ENCODE data around the gene SPA17.

The SPA17 gene

GRCh38 chr11:124663861-124664260 is 9.8 kb upstream of the SPA17 start:
- DNase-seq = no peak

- no peak for DNase-seq
Observed at GRCh38 chr11:124667601-124668000, 6.1 kb upstream of the SPA17 start.

- peak; percentile 49 for DNase-seq
Observed at GRCh38 chr11:124669193-124669592, 4.5 kb upstream of the SPA17 start.

GRCh38 chr11:124670732-124671131 is 3.0 kb upstream of the SPA17 start:
- DNase-seq = no peak

GRCh38 chr11:124672536-124673215 is 1.0 kb upstream of the SPA17 start:
- DNase-seq = no peak

GRCh38 chr11:124674168-124674517 is 439 bp downstream of the SPA17 start:
- no peak for DNase-seq

- DNase-seq = no peak
Observed at GRCh38 chr11:124674571-124674970, 867 bp downstream of the SPA17 start.

- no peak for DNase-seq
Observed at GRCh38 chr11:124676386-124676785, 2.7 kb downstream of the SPA17 start.

GRCh38 chr11:124678416-124678815 is 4.7 kb downstream of the SPA17 start:
- DNase-seq = no peak

- DNase-seq = no peak
Observed at GRCh38 chr11:124681421-124681820, 7.7 kb downstream of the SPA17 start.

GRCh38 chr11:124682443-124682842 is 8.7 kb downstream of the SPA17 start:
- DNase-seq = no peak

- DNase-seq = no peak
Observed at GRCh38 chr11:124693142-124693541, 19.4 kb downstream of the SPA17 start.

- DNase-seq = no peak
Observed at GRCh38 chr11:124699547-124699946, 25.8 kb downstream of the SPA17 start.

- DNase-seq = no peak
Observed at GRCh38 chr11:124700028-124700427, 26.3 kb downstream of the SPA17 start.

GRCh38 chr11:124707829-124708228 is 34.1 kb downstream of the SPA17 start:
- DNase-seq = no peak

GRCh38 chr11:124712392-124712791 is 38.7 kb downstream of the SPA17 start:
- no peak for DNase-seq

GRCh38 chr11:124716591-124716990 is 42.9 kb downstream of the SPA17 start:
- no peak for DNase-seq

- no peak for DNase-seq
Observed at GRCh38 chr11:124717421-124717785, 43.7 kb downstream of the SPA17 start.

- DNase-seq = peak; percentile 53
Observed at GRCh38 chr11:124717786-124718651, 44.3 kb downstream of the SPA17 start.

GRCh38 chr11:124718801-124719200 is 45.1 kb downstream of the SPA17 start:
- no peak for DNase-seq

GRCh38 chr11:124719534-124719933 is 45.8 kb downstream of the SPA17 start:
- DNase-seq = no peak

- DNase-seq = no peak
Observed at GRCh38 chr11:124722176-124722575, 48.5 kb downstream of the SPA17 start.

GRCh38 chr11:124724979-124725718 is 51.4 kb downstream of the SPA17 start:
- no peak for DNase-seq

- DNase-seq = no peak
Observed at GRCh38 chr11:124725719-124726105, 52.0 kb downstream of the SPA17 start.
